ENCODE results near the gene TEX35.

TEX35 gene

DNA sequence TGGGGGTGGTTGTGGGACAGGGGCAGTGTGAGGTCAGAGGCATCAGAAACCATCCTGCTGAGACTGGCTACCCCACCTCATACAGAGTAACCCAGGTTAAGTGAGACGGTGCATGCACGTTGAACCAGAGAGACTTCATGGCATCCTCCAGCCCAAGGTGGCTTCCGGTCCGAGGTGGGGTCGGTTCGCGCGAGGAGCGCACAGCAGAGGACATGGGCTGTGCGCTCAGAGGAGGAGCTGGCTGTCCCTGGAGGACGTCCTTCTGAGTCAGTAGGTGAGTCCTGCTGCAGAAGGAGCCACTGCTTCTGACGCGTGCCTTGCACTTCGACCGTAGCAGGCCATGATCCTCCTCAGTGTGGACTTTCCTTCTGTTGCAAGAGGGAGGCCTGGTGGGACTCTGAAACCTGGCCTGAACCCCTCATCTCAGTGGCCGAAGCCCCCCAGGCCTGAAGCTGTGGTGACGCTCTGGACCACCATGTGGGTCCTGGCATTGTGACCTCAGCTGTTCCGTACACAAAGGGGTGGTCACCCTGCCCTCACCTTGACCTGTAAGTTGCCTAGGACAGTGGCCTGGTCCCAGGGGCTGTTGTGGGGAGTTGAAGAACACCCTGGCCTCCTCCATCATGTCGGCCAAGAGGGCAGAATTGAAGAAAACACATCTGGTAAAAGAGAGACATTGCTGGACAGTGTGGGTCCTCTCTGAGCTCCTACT is at the start of gene TEX35:
Gene TEX35, plus strand, starts transcription at position 544 of the 712 bp plus-strand sequence. Its CDS starts 80 bp downstream, at position 624.
- no peak for DNase-seq (ENCODE audit: low read depth in 2 of 2)

GRCh38 chr1:178464141-178464540 is 48.8 kb upstream of the TEX35 start:
- no peak for DNase-seq (ENCODE audit: low read depth in 2 of 2)

DNA sequence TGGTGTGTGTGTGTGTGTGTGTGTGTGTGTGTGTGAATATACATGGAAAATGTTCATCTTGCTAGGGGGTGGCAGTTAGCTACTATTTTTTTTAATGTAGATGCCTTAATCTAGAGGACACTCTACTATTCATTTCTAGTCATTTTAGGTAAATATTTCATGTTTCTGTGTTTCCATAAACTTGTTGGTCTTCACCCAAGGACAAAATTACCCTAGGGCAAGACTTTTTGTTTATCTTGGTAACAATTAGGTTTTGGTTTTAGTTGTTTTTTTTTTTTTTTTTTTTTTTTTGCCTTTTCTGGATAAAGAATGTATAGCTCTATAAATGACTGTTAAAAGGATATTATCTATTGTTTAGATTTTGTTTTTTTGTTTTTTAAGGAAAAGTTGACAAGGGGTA is 48.3 kb upstream of the TEX35 start:
- no peak for DNase-seq (ENCODE audit: low read depth in 2 of 2)

DNA sequence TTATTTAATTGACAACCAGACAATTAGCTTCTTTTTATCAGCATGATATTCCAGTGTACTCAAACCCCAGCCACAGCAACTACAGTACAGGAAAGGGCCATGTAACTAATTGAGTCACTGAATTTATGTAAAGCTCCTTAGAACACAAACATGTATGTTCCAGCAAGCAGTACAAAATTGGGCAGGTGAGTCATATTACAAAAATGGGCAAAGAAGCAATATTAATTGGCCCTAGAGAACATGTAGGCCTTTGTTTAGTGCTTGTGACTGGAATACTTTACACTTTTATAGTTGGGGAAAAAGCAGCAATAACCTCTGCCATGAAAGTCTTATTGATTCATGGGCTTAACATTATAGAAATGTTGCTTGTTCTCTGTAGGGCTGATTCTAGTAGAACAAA is 47.9 kb upstream of the TEX35 start:
- no peak for DNase-seq (ENCODE audit: low read depth in 2 of 2)

DNA sequence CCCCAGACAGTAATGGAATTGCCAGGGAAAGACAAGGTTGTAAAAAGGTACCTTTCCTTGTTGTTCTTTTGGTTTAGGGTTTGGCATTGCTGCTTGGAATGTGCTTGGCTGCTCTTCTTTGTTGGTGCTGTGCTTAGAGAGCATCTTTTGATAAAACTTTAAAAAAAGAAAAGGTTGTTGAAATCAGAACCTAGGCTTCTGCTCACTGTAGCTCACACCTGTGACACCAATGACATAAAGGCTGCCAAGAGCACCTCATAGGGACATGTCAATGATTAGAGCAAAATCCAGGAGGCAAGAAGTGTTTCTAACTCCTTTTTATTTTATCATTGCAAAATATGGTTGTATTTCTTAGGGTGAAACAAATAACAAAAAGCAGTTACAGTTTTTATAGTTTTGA is 45.1 kb upstream of the TEX35 start:
- no peak for DNase-seq (ENCODE audit: low read depth in 2 of 2)

- no peak for DNase-seq (ENCODE audit: low read depth in 2 of 2)
Measured at GRCh38 chr1:178470411-178470960, 42.4 kb upstream of the TEX35 start.

- no peak for DNase-seq (ENCODE audit: low read depth in 2 of 2)
Measured at GRCh38 chr1:178472531-178472930, 40.4 kb upstream of the TEX35 start.

DNA sequence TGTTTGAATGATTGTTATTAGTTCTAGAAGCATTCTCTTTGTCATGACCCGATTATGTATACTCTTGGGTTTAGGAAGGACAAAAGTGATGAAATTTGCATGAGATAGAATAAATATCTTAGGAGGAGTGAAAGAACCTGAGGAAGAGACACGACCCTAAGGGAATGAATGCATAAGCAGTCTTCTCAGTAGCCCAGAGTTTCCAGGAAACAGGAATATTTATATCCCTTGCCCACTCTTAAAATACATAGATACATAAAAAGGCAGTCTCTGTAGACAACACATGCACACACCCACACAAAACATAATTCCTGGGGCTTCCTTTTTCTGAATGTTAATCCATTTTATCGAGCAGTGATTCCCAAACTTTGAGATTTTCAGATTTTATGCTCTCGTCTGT is 35.5 kb upstream of the TEX35 start:
- no peak for DNase-seq (ENCODE audit: low read depth in 2 of 2)

GRCh38 chr1:178477841-178478240 is 35.1 kb upstream of the TEX35 start:
- no peak for DNase-seq (ENCODE audit: low read depth in 2 of 2)

DNA sequence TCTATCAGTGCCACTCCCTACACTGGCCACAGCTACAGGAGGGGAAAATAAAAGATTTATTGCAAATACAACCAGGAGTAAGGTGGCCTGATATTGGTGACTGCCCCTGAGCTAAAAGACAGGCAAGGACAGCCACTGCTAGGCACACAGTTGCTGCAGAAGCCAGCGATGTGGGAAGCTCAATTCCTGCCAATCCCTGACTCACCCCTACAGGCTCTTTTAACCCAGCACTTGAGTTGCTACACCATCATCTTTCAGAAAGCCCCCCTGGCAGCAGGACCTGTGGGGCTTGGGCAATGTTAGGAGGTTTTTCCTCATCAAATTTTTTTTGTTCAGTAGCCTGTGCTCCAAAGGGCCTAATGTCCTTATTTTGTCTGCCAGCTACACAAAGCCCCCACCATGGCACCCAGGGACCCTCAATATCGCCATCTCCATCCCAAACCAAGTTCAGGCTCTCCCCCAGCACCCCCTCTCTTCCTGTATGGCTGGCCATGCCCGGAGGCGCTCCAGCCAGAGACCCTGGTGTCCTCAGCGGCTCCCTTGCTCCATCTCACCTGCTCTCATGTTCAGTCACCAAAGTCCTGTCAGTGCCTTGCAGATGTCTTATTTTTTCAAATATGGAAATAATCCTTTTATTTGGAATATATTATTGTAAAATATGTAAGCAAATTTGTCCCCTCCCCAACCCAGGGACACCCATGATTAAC is 29.5 kb upstream of the TEX35 start:
- DNase-seq (ENCODE audit: low read depth in 2 of 2) = no peak

DNA sequence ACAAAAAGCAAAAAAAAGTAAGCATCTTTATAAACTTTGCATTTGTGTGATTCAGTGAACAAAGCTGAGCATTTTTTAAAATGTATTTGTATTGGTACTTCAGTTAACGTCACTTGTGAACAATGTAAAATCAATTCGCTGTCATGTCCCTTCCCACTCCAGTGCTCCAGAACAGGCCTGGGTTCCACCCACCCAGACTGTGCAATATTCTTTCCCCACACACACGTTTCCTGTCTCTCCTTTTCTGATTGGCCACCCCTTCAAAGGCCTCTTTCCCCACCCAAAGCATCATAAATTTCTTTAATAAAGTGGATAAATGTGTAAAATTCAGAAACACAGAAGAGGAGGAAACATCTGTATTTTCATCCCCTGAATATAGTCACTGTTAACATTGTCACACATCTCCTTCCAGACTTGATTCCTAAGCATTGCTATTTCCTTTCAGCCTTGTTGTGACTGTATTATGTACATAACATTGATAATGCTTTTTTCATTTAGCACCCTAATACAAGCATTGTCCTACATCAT is 28.1 kb upstream of the TEX35 start:
- DNase-seq (ENCODE audit: low read depth in 2 of 2) = no peak

DNA sequence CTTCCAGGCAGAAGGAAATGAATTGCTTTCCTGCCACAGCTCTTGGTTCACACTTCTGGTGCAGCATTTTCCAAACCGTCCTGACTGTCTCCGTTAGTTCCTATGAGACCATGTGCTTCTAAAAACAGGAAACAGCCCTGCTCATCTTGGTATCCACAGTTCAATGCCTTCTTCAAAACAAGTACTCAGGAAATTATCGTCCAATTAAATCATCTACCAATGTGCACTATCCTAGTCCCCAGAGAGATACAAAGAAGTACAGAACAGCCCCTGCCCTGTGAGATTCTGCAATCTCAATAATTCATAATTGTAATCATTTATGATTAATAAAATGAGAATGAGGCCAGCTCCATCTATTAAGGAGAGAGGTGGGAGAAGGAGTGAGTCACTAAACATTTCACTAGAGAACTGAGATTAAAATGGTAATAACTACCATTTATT is 27.3 kb upstream of the TEX35 start:
- DNase-seq (ENCODE audit: low read depth in 2 of 2) = no peak

DNA sequence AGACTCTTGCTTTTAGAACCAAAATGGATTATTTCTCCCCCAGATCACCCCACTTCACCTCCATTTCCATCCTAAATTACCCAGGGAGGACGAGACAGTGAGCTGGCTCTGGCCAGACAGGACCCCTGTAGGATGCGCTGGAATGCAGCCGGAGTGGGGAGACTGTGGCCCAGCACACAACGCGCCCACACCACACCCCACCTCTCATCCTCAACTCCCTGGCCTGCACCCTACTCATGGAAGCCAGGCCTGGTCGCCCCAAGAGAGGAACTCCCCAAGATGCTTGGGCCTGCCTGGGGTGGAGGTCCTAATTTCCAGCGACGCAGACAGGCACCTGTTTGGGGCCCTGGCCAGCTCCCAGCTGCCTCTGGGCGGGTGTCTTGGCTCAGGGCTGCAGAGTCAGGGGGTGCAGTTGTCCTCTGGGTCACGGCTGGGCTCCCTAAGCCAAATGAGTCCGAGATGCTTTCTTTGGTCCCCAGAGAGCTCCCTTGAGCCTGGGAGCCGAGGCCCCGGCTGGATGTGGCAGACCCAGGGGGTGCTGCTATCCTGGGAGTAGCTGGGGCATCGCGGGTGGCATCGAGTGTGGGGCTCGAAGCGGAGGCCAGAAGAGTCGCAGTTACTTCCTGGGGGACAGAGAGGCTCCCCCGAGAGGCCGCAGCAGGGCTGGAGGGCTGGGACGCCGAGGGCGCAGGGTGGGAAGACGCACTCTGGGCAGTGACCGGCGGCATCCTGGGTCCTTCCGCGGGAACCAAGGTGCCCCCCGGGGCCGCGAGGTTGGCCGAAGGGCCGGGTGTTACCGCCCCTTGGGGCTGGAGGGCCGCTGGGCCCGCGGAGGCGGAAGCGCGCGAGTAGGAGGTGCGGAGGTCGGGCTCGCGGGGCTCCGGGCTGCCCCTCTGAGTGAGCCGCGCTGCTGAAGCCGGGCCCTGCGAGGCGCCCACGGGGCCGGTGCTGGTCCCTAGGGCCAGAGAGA is 26.5 kb upstream of the TEX35 start:
- no peak for DNase-seq (ENCODE audit: low read depth in 2 of 2)

DNA sequence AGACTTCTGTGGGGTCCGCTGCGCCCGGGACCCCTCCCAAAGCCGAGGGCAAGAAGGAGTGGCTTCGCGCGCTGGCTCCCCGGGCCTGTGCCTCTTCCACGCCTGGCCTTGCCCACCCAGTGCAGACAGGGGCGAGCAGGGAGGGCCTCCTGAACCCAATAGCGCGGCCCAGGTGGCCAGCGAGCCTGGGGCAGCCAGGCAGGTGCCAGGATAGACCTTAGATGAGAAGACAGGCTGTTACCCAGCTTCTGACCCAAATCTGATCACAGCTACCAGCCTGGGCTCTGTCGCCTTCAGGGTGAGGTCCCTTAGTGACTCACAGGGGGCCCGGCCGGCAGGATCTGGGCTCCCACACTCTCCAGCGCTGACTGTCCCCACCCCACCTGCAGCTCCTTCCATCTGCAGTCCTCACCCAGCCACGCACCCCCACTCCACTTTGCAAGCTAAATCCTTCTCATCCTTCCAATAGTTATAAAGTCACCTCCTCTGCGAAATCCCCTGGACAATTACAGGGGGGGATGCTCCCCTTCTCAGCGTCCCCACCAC is 25.8 kb upstream of the TEX35 start:
- no peak for DNase-seq (ENCODE audit: low read depth in 2 of 2)

DNA sequence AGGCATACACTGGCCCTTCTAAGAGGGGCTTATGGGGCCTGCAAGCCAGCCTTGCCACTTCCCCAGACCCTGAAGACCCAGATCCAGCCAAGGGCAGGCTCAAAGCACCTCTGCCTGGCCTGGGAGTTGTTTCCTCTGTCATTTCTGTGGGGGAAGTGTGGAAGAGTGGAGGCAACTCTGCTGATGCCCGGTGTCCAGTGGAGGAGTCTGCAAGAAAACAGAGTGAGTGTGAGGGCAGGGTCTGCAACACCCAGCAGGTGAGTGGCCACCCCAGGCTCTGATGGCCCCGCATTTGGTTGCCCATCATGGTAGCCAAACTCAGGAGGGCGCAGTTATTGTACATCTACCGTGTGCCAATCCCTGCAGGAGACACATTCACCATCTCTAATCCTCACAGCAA is 24.5 kb upstream of the TEX35 start:
- DNase-seq (ENCODE audit: low read depth in 2 of 2) = no peak

DNA sequence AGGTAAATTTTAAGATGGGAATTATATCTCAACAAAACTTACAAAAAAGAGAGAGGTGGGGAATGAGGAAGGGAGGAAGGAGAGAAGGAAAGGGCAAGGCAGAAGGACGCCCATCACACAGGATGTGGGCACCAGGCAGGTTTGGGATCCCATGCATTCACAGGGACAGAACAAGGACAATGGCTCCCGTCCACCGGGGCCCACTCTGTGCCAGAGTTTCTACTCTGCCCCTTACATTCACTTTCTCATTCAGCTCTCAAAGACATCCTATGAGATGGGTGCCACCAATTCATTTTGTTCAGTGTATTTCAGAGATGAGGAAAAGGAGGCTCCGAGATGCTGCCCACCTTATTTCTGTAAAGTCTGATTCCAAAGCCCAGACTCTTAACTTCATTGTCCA is 23.5 kb upstream of the TEX35 start:
- no peak for DNase-seq (ENCODE audit: low read depth in 2 of 2)

GRCh38 chr1:178490136-178490535 is 22.8 kb upstream of the TEX35 start:
- DNase-seq (ENCODE audit: low read depth in 2 of 2) = no peak

GRCh38 chr1:178490967-178491366 is 21.9 kb upstream of the TEX35 start:
- no peak for DNase-seq (ENCODE audit: low read depth in 2 of 2)

DNA sequence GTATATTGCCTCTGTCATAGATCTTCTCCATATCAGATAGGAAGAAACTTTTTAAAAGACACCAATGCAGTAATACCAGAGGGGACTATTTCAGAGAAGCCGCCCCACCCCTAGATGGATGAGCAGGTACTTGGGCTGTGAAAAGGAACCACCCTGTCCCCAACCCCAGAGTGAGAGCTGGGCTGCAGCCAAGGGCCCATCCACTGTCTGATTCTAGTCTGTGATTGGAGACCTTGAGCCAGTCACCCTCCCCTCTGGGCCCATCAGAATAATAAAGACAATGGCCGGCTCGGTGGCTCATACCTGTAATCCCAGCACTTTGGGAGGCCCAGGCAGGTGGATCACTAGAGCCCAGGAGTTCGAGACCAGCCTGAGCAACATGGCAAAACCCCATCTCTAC is 21.2 kb upstream of the TEX35 start:
- no peak for DNase-seq (ENCODE audit: low read depth in 2 of 2)

DNA sequence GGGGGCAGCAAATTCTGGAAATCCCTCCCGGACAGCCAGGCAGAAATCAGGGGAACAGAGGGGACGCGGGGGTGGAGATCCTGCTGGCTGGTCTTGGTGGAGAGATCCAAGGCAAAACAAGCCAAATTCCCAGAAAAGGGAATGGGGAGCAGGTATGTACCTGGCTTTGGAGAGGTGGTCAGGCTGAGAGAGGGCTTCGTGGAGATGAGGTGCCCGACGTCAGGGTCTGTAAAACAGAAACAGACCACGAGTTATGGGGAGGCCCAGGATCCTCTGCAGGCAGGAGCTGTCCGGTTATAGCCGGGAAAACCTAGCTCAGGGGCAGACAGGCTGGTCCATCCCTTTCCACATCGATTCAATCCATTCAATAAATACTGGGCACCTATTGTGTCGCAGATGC is 20.6 kb upstream of the TEX35 start:
- DNase-seq (ENCODE audit: low read depth in 2 of 2) = no peak

GRCh38 chr1:178493301-178493741 is 19.6 kb upstream of the TEX35 start:
- DNase-seq (ENCODE audit: low read depth in 2 of 2) = no peak

All from activated CD4-positive, alpha-beta T cell treated with anti-CD3 and anti-CD28 coated beads for 24 hours (primary cell).